ENCODE results near the gene TM4SF18.

DNA sequence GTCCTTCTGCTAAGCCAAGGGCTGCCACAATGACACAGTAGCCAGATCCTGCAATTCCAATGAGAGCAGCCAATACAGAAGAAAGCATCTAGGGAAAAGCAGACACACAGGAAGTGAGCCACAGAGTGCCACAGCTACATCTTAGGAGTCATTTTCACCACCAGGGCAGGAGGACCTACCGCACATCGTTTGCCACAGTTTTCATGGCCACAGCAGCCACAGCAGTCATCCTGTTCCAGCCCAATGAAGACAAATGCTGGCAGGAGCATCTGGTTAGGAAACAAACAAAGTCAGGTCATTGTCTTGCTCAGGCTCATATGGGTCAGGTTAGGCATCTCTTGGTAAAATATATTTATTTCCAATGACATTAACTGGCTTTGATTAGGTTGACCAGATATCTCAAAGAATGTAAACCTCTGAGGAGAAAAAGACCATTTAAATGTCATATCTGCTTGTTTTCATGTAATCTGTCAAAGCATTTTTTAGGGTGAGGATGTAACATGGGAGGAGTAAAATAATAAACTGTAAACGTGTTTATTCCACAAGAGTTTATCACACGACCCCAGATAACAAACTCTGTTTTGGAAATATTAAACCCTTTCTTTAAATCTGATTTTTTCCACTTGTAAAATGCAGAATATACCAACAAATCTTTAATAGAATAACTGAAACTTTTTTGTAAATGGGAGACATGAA, 42.2 kb upstream of the TM4SF18 start:
- TF ChIP-seq, protein P1, sequence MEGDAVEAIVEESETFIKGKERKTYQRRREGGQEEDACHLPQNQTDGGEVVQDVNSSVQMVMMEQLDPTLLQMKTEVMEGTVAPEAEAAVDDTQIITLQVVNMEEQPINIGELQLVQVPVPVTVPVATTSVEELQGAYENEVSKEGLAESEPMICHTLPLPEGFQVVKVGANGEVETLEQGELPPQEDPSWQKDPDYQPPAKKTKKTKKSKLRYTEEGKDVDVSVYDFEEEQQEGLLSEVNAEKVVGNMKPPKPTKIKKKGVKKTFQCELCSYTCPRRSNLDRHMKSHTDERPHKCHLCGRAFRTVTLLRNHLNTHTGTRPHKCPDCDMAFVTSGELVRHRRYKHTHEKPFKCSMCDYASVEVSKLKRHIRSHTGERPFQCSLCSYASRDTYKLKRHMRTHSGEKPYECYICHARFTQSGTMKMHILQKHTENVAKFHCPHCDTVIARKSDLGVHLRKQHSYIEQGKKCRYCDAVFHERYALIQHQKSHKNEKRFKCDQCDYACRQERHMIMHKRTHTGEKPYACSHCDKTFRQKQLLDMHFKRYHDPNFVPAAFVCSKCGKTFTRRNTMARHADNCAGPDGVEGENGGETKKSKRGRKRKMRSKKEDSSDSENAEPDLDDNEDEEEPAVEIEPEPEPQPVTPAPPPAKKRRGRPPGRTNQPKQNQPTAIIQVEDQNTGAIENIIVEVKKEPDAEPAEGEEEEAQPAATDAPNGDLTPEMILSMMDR (optimal IDR thresholded peaks at IDR 0.05 in 1 of 3, IDR thresholded peaks at IDR 0.05 in 1 of 3, conservative IDR thresholded peaks at IDR 0.05 in 1 of 3; ENCODE audit: extremely low read depth in 1 of 3, insufficient read depth in 2 of 3, low read length in 3 of 3) = no peak
- no peak for TF ChIP-seq EZH2 (IDR thresholded peaks at IDR 0.05; ENCODE audit: low read length)
